PC-3 (cell line): ENCODE data around the gene PTPN1.

Experiments
- EZH2phosphoT487 ChIP-seq: fragments of 300-600 bp; sonication (generic); IDR thresholded peaks from 2 replicates; pipeline ENCODE4 v1.6.1; 2018; ENCODE audit warnings: mild to moderate bottlenecking, antibody characterized with exemption, low read length, borderline replicate concordance
- TF ChIP-seq, protein P1 (sequence below): fragments of 300-600 bp; sonication (generic); conservative IDR thresholded peaks from 2 replicates; pipeline ENCODE4 v1.5.1; 2017; ENCODE audit warnings: antibody characterized with exemption, low read depth, mild to moderate bottlenecking, low read length

DNA sequence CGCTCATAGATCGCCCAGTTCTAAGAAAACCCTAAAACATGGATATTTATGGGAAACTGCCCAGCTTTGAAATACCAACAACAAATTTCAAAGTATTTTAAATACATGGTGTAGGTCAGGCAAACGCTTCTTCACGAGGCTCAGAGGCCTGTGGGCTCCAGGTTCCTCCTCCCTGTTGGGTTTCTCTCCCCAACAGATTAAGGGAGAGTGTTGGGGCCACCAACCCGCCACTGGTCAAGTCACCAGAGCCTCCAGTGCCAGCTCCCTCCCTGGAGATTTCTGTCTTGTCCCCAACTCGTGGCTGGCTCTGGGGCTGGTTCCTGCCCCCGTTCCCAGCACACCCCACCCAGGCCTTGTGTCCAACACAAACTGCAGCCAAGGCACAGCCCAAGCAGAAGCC, 87.9 kb downstream of the PTPN1 start:
- TF ChIP-seq, protein P1, sequence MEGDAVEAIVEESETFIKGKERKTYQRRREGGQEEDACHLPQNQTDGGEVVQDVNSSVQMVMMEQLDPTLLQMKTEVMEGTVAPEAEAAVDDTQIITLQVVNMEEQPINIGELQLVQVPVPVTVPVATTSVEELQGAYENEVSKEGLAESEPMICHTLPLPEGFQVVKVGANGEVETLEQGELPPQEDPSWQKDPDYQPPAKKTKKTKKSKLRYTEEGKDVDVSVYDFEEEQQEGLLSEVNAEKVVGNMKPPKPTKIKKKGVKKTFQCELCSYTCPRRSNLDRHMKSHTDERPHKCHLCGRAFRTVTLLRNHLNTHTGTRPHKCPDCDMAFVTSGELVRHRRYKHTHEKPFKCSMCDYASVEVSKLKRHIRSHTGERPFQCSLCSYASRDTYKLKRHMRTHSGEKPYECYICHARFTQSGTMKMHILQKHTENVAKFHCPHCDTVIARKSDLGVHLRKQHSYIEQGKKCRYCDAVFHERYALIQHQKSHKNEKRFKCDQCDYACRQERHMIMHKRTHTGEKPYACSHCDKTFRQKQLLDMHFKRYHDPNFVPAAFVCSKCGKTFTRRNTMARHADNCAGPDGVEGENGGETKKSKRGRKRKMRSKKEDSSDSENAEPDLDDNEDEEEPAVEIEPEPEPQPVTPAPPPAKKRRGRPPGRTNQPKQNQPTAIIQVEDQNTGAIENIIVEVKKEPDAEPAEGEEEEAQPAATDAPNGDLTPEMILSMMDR = no peak
- no peak for TF ChIP-seq EZH2phosphoT487
